A673 (cell line): Measurements from ENCODE around the gene MSL1. TPM values are rescaled to one million over a fixed set of nuclear protein-coding genes. Genes with fewer than 3 reads are reported as not detected.

Source experiments
- BruUV-seq: library from RNA; stranded (reverse); fragments of 400-500 nt; replicated peaks from 2 replicates; lab custom pipeline; 2021; lab: Mats Ljungman, UMichigan
- CTCF ChIA-PET: fragments of 300-600 bp; sonication (Branson Sonifier 250); formaldehyde crosslinking; loops from one replicate; lab custom pipeline; 2022; ENCODE audit warnings: antibody characterized with exemption; lab: Charles Lee
- POLR2A ChIA-PET: fragments of 300-600 bp; sonication (Branson Sonifier 250); formaldehyde crosslinking; loops from one replicate; lab custom pipeline; 2022; ENCODE audit warnings: antibody characterized with exemption; ENCODE audit not compliant: low non-redundant PET; lab: Charles Lee
- DNase-seq: peaks from one replicate; pipeline ENCODE4 v3.0.0-alpha.2; 2015; ENCODE audit warnings: low spot score
- H3K27ac ChIP-seq: fragments of 200-600 bp; sonication (generic); 2 replicates; pipeline ENCODE4 v1.5.1; 2016; ENCODE audit warnings: mixed run types, low read depth, mild to moderate bottlenecking, mixed read lengths, antibody characterized with exemption, low read length; ENCODE audit not compliant: poor library complexity, severe bottlenecking
- H3K27me3 ChIP-seq: fragments of 200-600 bp; sonication (generic); replicated peaks from 2 replicates; pipeline ENCODE4 v1.6.1; 2017; ENCODE audit warnings: mixed run types, low read depth, mild to moderate bottlenecking, mixed read lengths, antibody characterized with exemption, low read length; ENCODE audit not compliant: insufficient read depth, poor library complexity
- H3K36me3 ChIP-seq: fragments of 200-600 bp; sonication (generic); 2 replicates; pipeline ENCODE4 v1.6.1; 2016; ENCODE audit warnings: mixed run types, mild to moderate bottlenecking, mixed read lengths, antibody characterized with exemption, low read length; ENCODE audit not compliant: insufficient read depth, poor library complexity, severe bottlenecking
- H3K4me1 ChIP-seq: fragments of 200-600 bp; sonication (generic); 2 replicates; pipeline ENCODE4 v1.6.1; 2017; ENCODE audit warnings: mixed run types, mild to moderate bottlenecking, mixed read lengths, antibody characterized with exemption, low read length; ENCODE audit not compliant: insufficient read depth, poor library complexity, severe bottlenecking
- H3K4me3 ChIP-seq: fragments of 200-600 bp; sonication (generic); 2 replicates; pipeline ENCODE4 v1.5.1; 2016; ENCODE audit warnings: low read depth, mixed run types, mild to moderate bottlenecking, mixed read lengths, low read length; ENCODE audit not compliant: poor library complexity, severe bottlenecking
- H3K9me3 ChIP-seq: fragments of 200-600 bp; sonication (generic); 2 replicates; pipeline ENCODE4 v1.6.1; 2016; ENCODE audit warnings: mixed run types, low read depth, mild to moderate bottlenecking, mixed read lengths, antibody characterized with exemption, low read length; ENCODE audit not compliant: poor library complexity, severe bottlenecking
- CTCF ChIP-seq: fragments of 300-800, 200-600 bp; sonication (generic); conservative IDR thresholded peaks from 2 replicates; pipeline ENCODE4 v1.5.1; 2017; ENCODE audit warnings: low read depth, mild to moderate bottlenecking, antibody characterized with exemption, low read length, moderate library complexity, mixed read lengths
- EZH2 ChIP-seq: fragments of 200-600 bp; sonication (generic); IDR thresholded peaks from 2 replicates; pipeline ENCODE4 v1.6.1; 2017; ENCODE audit warnings: borderline replicate concordance, low read depth, mild to moderate bottlenecking, mixed read lengths, antibody characterized with exemption, low read length; ENCODE audit not compliant: poor library complexity, severe bottlenecking
- intact Hi-C: fragments of 100-400 bp; cut with micrococcal nuclease; formaldehyde crosslinking; loops from one replicate; pipeline ENCODE4 v1.10.0; 2022; ENCODE audit not compliant: unreplicated experiment
- total RNA-seq: library from RNA; stranded (reverse); gene quantifications from 2 replicates; pipeline ENCODE4 v1.2.3, GENCODE V29; 2021

MSL1 gene
- total RNA-seq, 1 experiment from 2014 or later: 59.9 TPM

- Histone ChIP-seq H3K27me3 (no peaks in the 10 kb centered on the region), H3K27ac (no peak overlapping the region), H3K4me3 (peak overlapping the region; percentile 96), H3K4me1 (no peaks in the 10 kb centered on the region), H3K36me3 (peaks cover 24% of the 10 kb centered on the region), H3K9me3 (no peaks in the 10 kb centered on the region)
- TF ChIP-seq CTCF (no peak), EZH2 (no peak)
- intact Hi-C loops: no loop called here
- BruUV-seq: no TSS peak
- CTCF ChIA-PET: interaction anchor here (0.7 kb wide), 1 partner anchor 11 kb away, joined by 3 read pairs; no protein-coding TSS in a partner anchor
- POLR2A ChIA-PET: no interaction called here
- DNase-seq: no peak
These were observed 2.7 kb downstream of the MSL1 start for GRCh38 chr17:40124279-40125141.

- no peaks in the 10 kb centered on the region for H3K27me3 ChIP-seq
- H3K27ac ChIP-seq: no peak overlapping the region
- TF ChIP-seq EZH2 (no peak), CTCF (no peak)
- H3K4me1 ChIP-seq: no peaks in the 10 kb centered on the region
- peaks cover 59% of the 10 kb centered on the region for H3K36me3 ChIP-seq
- POLR2A ChIA-PET: no interaction called here
- CTCF ChIA-PET: no interaction called here
- BruUV-seq: no TSS peak
- no peaks in the 10 kb centered on the region for H3K9me3 ChIP-seq
- no peak overlapping the region for H3K4me3 ChIP-seq
- no peak for DNase-seq
- intact Hi-C loops: no loop called here
These were observed 7.7 kb downstream of the MSL1 start for GRCh38 chr17:40129498-40129897.

- no peak for TF ChIP-seq CTCF
- no peak for TF ChIP-seq EZH2
- no peaks in the 10 kb centered on the region for H3K9me3 ChIP-seq
- no peak for DNase-seq
- H3K27me3 ChIP-seq: no peaks in the 10 kb centered on the region
- CTCF ChIA-PET: no interaction called here
- intact Hi-C loops: no loop called here
- peaks cover 69% of the 10 kb centered on the region for H3K36me3 ChIP-seq
- H3K27ac ChIP-seq: no peak overlapping the region
- no TSS peak for BruUV-seq
- H3K4me1 ChIP-seq: no peaks in the 10 kb centered on the region
- POLR2A ChIA-PET: no interaction called here
- H3K4me3 ChIP-seq: no peak overlapping the region
These were observed 8.7 kb downstream of the MSL1 start for GRCh38 chr17:40130352-40131042.
